GM11168 (cell line): ENCODE measurements around the gene TOR1A.

ENCODE experiments used
- in situ Hi-C: fragments of 300-500 bp; cut with MboI; formaldehyde crosslinking; loops from one replicate; pipeline ENCODE4 v1.12.0; 2022; ENCODE audit warnings: low sequenced_read_pairs; ENCODE audit not compliant: unreplicated experiment

Gene TOR1A, protein sequence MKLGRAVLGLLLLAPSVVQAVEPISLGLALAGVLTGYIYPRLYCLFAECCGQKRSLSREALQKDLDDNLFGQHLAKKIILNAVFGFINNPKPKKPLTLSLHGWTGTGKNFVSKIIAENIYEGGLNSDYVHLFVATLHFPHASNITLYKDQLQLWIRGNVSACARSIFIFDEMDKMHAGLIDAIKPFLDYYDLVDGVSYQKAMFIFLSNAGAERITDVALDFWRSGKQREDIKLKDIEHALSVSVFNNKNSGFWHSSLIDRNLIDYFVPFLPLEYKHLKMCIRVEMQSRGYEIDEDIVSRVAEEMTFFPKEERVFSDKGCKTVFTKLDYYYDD

DNA sequence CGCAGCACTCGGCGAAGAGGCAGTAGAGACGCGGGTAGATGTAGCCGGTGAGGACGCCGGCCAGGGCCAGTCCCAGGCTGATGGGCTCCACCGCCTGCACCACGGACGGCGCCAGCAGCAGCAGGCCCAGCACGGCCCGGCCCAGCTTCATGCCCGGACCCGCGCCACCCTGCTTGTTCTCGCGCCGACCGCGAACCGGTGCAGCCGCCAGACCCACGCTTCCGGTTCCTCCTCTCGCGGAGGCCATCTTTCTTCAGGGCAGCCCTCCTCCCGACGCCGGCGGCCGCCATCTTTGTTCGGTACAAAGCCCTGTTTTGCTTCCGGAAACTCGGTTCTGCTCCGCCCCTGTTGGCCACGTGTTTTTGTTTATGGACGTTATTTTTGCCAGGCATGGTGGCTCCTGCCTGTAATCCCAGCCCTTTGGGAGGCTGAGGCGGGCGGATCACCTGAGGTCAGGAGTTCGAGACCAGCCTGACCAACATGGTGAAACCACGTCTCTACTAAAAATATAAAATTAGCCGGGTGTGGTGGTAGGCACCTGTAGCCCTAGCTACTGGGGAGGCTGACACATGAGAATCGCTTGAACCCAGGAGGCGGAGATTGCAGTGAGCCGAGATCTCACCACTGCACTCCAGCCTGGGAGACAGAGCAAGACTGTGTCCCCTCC is at the start of gene TOR1A:
TOR1A (minus strand) TSS at position 202 of the 667 bp plus-strand sequence; CDS start at position 151, 51 bp downstream.
- in situ Hi-C loops = no loop called here

DNA sequence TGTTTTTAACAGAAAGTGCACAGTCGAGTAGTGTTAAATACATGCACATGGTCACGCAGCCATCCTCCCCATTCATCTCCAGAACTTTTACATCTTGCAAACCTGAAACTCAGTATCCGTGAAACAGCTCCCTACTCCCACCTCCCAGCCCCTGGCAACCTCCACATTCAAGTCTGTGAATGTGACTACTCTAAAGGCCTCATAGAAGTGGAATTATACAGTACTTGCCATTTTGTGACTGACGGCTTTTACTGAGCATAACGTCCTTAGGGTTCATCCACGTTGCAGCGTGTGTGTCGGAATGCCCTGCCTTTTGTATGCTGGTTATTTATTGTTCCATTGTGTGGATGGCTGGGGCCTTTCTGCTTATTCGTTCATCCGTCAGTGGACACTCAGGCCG is 47.1 kb upstream of the TOR1A start:
- in situ Hi-C loops = no loop called here

DNA sequence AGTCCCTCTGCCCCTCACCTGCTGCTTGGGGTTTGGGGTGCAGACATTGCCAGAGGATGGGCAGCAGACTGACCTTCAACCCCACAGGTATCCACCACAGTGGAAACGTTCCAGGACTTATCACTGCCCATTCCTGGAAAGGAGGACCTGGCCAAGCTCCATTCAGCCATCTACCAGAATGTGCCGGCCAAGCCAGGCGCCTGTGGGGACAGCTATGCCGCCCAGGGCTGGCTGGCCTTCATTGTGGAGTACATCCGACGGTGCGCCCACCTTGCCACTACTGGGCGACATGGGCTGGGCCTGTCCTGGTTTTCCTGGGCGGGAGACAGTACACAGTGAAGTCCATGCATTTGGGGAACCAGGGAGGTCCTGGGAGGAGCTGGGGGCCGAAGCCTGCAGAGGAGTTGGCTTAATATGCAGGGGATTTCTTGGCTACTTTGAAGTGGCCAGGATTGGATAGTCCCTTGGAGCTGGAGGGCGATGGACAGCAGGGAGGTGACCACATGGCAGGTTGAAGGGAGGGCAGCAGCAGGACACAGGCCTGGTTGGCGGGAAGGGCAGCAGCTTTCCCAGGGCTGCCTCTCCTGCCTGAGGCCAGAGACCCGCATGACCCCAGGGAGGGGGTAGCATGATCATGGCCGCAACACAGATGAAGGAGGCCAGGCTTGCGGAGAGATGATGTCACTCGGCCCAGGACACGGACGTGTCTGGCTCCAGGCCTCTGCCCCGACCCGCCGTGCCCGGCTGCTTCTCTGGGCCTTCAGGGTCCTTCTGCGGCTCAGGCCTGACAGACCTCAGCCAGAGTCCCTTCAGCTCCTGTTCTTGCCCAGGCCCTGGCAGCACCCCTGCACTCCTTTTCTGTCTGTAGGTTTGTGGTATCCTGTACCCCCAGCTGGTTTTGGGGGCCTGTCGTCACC is 45.9 kb upstream of the TOR1A start:
- in situ Hi-C loops = no loop called here

DNA sequence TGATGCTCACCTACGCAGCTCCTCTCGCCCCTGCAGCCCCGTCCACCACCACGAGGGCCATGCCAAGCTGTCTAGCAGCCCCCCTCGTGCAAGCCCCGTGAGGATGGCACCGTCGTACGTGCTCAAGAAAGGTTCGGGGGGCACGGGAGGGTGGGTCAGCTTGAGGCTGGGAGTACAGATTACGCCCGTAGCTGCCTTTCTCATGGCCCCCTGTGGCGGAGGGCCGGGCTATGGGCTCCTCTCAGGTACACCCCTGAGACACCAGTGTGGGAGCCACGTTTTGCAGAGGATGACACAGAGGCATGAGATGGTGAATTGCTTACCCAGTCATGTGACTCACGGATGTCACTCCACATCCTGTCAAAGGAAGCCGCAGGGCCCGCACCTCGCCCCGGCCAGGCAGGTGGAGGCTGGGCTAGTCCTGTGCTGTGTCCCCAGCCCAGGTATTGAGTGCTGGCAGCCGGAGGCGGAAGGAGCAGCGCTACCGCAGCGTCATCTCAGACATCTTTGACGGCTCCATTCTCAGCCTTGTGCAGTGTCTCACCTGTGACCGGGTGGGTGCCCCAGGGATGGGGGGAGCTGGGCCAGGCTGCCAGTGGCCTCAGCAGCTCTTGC is 45.0 kb upstream of the TOR1A start:
- in situ Hi-C loops = no loop called here

DNA sequence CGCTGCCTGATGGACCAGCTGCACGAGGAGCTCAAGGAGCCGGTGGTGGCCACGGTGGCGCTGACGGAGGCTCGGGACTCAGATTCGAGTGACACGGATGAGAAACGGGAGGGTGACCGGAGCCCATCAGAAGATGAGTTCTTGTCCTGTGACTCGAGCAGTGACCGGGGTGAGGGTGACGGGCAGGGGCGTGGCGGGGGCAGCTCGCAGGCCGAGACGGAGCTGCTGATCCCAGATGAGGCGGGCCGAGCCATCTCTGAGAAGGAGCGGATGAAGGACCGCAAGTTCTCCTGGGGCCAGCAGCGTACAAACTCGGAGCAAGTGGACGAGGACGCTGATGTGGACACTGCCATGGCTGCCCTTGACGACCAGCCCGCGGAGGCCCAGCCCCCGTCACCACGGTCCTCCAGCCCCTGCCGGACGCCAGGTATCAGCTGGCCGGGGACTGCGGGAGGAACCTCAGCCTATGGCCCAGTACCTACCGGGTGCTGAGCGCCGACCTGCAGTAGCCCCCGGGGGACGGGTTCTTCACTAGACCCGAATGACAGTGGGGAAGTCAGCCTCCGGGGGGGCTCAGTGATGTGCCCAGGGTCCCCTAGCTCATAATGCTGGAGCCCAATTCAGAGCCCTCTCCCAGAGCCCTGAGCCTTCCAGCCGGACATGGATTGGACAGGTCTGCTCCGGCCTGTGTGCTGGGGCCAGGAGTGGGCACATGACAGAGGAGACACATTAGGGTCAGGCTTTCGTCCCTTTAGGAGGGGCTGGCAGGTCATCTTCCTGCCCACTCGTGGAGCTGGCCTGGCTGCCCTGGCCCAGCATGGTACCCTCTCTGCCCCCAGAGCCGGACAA is 44.3 kb upstream of the TOR1A start:
- in situ Hi-C loops = no loop called here

DNA sequence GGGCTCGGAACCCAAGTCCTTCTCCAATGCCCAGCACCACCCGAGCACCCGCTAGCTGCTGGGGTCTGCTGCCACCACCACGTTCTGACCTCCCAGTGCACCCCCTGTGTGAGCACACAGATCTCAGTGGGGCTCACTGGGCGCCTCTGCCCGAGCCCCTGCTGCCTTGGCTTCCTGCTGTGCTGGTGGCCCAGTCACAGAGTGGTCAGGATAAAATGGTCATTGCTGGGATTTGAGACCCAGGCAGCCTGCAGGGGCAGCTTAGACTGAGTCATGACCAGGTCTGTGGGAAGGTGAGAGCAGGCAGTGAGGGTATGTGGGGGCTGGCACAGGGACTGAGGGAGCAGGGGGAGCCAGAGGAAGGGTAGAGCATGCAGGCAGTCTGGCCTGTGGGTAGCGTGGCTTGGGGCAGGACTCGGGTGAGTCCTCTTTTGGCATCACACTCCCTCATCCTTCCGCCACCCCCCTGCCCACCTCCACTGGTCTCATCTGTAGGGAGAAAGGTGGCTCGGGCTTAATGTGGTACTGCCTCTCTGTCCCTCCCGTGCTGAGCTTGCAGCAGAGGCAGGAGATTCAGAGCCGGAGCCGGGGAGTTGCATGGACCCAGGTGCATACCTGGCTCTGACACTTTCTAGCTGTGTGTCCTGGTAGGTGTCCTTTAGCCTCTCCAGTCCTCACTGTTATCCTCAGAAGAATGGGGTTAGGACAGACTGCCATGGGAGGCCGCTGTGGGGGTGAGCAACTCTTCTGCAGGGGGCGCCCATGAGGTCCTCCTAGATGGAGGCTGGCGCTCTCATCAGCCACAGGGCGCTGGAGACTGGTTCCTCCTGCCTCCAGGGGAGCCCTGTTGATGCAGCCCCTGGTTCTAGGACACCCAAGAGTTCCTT is 43.4 kb upstream of the TOR1A start:
- in situ Hi-C loops = no loop called here

DNA sequence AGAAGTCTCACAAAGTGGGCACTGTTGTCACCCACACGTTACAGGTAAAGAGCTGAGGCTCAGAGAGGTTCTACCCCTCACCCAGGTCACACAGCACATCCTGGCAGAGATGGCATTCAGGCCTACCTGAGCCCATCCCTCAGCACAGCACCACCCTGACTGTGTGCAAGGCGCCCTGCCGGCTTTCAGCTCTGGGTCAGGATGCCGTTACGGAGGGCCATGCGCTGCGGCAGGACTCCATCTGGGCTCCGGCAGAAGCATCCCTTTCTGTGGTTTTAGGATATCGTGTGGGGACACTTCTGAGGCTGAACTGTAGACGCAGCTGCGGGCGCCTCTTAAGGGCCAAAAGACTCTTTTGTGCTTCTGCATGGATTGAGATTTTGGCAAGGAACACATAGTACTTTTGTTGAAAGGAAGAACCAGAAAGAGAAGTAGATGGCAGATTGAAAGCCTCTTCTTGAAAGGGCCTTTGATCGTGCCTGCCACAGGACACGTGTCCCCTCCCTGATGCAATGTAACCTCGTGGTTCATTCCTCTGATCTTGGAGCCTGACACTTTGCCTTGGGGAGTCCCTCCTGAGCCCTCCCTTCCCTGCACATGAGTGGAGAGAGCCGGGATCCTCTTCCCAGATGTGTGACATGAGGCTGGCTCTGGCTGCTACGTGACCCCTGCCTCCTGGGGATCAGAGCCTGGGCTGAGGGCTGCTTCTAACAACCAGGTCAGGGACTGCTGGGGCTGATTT is 42.6 kb upstream of the TOR1A start:
- in situ Hi-C loops = no loop called here

DNA sequence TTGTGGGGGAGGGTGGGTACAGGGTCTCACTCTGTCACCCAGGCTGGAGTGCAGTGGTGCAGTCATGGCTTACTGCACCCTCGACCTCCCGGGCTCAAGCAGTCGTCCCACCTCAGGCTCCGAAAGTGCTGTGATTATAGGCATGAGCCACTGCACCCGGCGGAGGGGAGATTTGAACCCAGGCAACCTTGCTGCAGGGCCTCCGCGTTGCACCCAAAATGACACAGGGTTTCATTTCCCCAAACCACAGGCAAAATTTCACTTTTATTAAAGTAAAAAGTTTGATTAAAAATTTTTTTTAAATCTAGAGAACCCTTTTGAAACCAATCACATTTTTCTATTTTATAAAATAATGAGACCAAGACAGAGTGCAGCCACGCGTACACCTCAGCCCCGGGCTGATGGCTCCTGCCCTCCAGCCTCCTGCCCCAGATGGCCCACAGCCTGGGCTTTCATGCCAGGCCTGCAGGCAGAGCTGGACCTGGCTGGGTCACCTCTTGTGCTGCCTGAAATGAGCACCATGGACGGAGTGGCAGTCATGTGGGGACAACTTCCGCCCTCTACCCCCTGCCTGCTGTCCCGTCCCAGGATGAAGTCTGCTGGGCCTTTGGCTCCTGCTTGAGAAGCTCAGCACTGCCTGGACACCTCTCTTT is 41.9 kb upstream of the TOR1A start:
- in situ Hi-C loops = no loop called here

DNA sequence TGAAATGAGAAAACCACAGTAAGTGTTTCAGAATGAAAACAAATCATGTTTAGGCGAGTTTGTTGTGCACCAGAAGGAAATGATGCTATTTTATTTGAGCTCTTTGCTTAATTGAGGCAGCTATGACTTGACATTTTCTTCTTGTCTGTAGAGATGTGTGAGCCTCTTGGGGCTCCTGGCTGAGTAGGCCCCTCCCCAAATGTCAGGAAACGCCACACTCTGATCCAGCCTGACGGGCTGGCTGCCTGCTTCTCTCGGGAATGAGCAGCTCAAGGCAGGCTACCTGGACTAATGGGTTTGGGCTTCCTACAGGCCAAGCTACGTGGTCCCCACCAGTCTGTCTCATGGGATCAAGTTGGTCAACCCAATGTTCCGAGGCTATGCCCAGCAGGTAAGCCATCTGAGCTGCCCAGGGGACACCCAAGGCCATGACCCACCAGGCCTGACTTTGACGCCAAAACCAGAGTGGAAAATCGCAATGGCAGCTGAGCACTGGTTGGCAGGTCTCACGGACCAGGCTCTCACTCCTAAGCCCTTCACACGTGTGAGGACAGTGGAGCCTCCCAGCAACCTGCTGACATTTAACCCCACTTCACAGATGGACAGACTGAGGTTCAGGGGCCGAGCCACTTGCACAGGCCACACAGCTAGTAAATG is 41.2 kb upstream of the TOR1A start:
- in situ Hi-C loops = no loop called here

DNA sequence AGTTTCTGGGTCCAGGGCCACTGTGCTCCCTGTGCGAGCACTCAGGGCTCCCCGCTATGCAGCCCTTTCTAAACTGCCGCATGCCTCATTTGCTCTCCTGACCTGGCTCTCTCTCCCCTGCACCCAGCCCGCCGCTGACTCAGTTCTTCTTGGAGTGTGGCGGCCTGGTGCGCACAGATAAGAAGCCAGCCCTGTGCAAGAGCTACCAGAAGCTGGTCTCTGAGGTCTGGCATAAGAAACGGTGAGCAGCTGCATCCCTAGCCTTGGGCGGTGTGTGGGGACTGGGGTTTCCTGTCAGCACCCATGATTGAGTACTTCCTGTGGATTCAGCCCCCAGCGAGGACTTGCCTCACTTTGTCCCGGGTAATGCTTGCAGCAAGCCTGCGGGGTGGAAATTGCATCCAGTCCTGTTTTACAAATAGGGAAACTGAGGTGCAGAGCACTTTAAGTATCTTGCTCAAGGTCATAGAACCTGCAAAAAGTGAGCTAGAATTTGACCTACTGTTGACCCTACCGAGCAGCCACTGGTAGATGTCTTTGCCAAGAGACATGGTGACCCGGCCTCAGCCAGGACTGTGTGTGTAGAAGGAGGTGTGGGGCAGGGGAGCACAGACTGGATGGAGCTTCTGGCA is 39.2 kb upstream of the TOR1A start:
- in situ Hi-C loops = no loop called here

DNA sequence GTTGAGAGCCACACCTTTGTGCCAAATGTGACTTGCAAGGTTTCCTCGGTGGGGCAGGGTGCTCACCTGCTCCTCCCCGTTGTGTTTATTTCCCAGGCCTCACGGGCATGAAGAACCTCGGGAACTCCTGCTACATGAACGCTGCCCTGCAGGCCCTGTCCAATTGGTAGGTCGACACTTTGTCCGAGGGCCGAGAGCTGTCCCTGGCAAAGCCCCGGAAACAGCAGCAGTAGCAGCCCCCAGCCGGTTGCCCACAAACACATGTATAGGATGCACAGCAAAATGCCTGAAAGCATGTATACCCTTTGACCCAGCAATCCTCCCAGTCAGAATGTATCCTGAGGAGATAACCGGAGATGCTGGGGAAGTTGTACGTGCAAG is 37.5 kb upstream of the TOR1A start:
- in situ Hi-C loops = no loop called here

DNA sequence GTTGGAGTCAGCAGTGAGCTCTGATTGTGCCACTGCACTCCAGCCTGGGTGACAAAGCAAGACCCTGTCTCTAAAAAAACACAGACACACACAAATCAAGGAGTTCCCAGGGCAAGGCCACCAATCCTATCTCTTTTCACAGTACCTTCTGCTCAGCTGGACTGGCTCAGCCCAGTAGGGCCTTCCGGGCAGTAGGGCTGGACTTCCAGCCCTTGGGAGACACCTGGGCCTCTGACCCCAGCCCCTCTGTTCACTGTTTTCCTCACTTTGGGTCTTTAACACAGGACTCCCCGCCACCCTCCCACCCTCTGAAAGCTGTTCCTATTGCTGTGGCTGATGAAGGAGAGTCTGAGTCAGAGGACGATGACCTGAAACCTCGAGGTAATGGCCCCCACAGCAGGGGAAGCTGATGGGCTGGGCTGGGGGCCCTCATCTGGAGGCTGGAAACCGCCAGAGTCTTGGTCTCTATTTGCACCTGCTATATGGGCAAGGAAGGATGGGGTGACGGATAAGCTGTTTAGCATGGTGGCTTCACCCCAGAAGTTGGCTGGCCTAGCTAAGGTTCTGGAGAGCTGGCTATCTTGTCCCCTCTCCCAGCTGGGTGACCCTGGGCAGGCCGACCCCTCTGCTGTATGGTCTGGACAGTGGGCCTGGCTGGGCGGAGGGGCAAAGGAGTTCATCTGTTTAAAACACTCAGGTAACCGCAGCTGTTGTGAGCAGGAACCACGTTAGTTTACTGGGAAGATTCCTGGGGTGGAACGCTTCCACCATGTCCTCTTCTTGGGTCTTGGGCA is 36.9 kb upstream of the TOR1A start:
- in situ Hi-C loops = no loop called here

DNA sequence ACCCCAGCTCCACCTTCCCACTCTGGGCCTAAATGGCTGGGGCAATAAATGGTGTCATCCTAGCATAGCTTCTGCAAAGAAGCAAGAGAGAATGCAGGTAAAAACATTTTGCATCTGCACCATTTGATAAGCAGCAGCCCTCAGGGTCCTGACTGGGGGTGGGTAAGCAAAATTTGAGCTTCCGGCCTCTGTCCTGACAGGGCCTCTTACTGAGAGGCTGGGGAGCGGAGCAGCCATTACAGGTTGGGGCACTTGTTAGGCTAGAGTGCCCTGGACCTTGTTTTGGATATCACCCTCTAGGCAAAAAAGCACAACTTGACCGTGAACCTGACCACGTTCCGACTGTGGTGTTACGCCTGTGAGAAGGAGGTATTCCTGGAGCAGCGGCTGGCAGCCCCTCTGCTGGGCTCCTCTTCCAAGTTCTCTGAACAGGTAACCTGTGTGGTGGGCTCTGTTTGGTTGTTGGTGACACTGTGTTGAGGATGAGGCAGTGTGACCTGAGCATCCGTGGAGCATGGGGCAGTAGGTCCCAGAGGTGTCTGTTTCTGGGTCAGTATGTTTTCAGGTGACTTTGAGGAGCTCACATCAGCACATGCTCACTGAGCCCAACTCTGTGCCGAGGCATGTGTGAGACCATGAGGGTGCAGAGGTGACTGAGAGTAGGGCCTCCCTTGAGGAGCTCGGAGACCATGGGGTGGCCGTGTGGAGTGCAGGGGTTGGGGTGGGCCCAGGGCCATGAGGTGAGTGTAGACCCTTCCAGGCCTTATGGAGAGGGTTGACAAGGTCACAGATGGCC is 34.4 kb upstream of the TOR1A start:
- in situ Hi-C loops = no loop called here

DNA sequence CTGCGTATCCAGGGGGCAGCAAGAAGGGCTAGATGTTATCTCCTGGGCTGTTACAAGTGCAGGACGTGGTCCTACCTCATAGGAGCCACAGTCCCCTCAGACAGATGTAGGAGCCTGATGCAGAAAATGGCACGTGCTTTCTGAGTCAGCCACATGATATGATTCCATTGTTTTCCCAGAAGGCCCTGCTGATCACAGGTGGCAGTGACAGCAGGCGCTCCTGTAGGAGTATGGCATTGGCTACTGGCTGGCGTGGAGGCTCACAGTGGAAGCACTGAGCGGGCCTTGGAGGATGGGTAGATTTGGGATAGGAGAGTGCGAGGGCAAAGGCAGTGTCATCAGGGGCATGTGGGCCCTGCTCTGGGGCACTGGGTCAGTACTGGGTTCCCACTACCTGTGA is 33.3 kb upstream of the TOR1A start:
- in situ Hi-C loops = no loop called here

DNA sequence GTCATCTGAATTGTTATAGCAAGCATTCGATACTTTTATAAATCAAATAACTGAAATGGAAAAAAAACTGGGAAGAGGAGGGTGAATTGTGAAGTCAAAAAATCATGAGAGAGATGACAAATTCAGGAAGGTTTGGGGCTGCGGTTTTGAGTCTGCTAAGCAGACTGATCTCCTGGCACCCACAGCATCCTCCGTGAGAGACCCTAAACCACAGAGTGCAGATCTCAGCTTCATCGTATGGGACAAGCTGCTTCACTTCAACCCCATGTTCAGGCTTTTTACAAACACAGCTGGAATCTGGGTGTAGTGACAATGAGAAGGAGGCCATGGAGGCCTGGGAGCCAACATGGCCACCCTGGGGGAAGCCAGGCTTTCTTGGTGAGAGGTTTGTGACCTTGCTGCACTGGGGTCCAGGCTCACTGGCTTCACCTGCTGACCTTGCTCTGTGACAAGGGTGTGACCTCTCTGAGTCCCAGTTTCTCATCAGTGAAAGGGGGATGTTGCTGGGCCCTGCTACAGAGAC is 30.7 kb upstream of the TOR1A start:
- in situ Hi-C loops = no loop called here
